DMS79 (cell line): ENCODE measurements around the gene HMGN3.
A peak's percentile ranks its signal among the peaks of the same experiment; 100 is the strongest.

Experiments
- DNase-seq: peaks from one replicate; lab custom pipeline; 2025; lab: John Stamatoyannopoulos, UW

The HMGN3 gene

GRCh38 chr6:79184641-79185040 is 49.8 kb downstream of the HMGN3 start:
- no peak for DNase-seq

GRCh38 chr6:79184086-79184485 is 50.4 kb downstream of the HMGN3 start:
- DNase-seq = no peak

GRCh38 chr6:79180052-79180451 is 54.4 kb downstream of the HMGN3 start:
- peak; percentile 91 for DNase-seq

GRCh38 chr6:79173378-79173777 is 61.1 kb downstream of the HMGN3 start:
- no peak for DNase-seq

- DNase-seq = no peak
These were observed 63.5 kb downstream of the HMGN3 start for GRCh38 chr6:79170959-79171358.

GRCh38 chr6:79170431-79170830 is 64.1 kb downstream of the HMGN3 start:
- DNase-seq = no peak

GRCh38 chr6:79168695-79168980 is 65.8 kb downstream of the HMGN3 start:
- DNase-seq = no peak

- no peak for DNase-seq
These were observed 66.4 kb downstream of the HMGN3 start for GRCh38 chr6:79167931-79168694.

- no peak for DNase-seq
These were observed 74.6 kb downstream of the HMGN3 start for GRCh38 chr6:79159846-79160245.

GRCh38 chr6:79158856-79159516 is 75.5 kb downstream of the HMGN3 start:
- no peak for DNase-seq

GRCh38 chr6:79157961-79158644 is 76.4 kb downstream of the HMGN3 start:
- no peak for DNase-seq

GRCh38 chr6:79152269-79152737 is 82.2 kb downstream of the HMGN3 start:
- no peak for DNase-seq
